Chondrocyte (in vitro differentiated cells): ENCODE results near the gene NR2E1. TPM values are rescaled to one million over a fixed set of nuclear protein-coding genes. Genes with fewer than 3 reads are reported as not detected.

Source experiments
- DNase-seq: peaks from one replicate; pipeline ENCODE4 v3.0.0; 2021; ENCODE audit warnings: mixed read lengths, low spot score
- H3K27ac Mint-ChIP-seq: one replicate; pipeline ENCODE4 v1.8.0; 2021; ENCODE audit warnings: mild to moderate bottlenecking, moderate library complexity, mixed read lengths; ENCODE audit not compliant: unreplicated experiment
- H3K27me3 Mint-ChIP-seq: 2 replicates; pipeline ENCODE4 v1.8.0; 2021; ENCODE audit warnings: low read depth, mixed read lengths
- H3K36me3 Mint-ChIP-seq: 2 replicates; pipeline ENCODE4 v1.8.0; 2021; ENCODE audit warnings: low read depth, mixed read lengths
- H3K4me1 Mint-ChIP-seq: 2 replicates; pipeline ENCODE4 v1.8.0; 2021; ENCODE audit warnings: low read depth, mild to moderate bottlenecking, mixed read lengths
- H3K4me3 Mint-ChIP-seq: one replicate; pipeline ENCODE4 v1.8.0; 2021; ENCODE audit warnings: mild to moderate bottlenecking, moderate library complexity, mixed read lengths; ENCODE audit not compliant: unreplicated experiment
- H3K9me3 Mint-ChIP-seq: 2 replicates; pipeline ENCODE4 v1.8.0; 2021; ENCODE audit warnings: low read depth, mixed read lengths
- total RNA-seq: library from RNA; stranded (reverse); gene quantifications from 3 replicates; pipeline ENCODE4 v1.2.1, GENCODE V29; 2021
- TF ChIP-seq, protein P1 (sequence below): fragments of 200-600 bp; sonication (generic); IDR thresholded peaks from 2 replicates; pipeline ENCODE4 v1.5.0; 2021; ENCODE audit warnings: antibody characterized with exemption, mild to moderate bottlenecking, moderate library complexity

Gene NR2E1
- total RNA-seq, 1 donor from 2014 or later = not detected

DNA sequence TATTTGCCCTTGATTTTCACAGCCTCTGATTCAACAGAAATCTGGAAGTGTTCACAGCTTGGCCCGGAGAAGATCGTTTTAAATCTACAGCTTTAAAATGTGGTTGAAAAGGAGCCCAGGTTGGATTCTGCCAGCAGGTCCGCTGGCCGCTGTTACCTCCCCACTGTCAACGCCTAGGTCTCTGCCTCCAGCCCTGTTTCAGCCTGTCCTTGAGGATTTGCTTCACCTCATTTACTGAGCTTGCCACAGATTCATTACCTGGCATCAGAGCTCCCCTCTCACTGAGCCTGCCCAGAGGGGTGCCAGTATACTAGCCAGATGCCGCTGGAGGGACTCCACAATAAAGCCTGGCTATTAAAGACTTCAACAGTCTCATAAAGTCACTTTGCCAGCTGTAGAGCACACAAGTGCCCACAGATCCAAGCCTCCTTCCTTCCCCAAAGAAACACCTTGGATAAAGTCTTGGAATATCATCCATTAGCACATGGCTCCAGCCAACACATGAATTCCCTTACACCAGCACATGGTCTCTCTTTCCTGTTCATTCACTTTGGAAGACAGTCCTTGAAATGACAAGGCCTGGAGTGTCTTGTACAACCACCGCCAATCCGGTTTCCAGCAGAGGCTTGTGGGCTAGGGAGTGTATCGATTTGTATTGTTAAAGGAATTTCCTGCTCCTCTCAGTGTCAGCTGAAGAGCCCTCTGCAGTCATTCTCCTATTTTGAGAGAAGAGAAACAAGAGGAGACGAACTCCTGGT lies 9.5 kb upstream of the NR2E1 start:
- Mint-ChIP-seq H3K27me3 (peaks cover 82% of the 10 kb centered on the region), H3K9me3 (no peaks in the 10 kb centered on the region), H3K4me1 (peaks cover 10% of the 10 kb centered on the region), H3K36me3 (peaks cover 3% of the 10 kb centered on the region), H3K4me3 (no peak overlapping the region), H3K27ac (no peak overlapping the region)
- DNase-seq = no peak
- TF ChIP-seq, protein P1, sequence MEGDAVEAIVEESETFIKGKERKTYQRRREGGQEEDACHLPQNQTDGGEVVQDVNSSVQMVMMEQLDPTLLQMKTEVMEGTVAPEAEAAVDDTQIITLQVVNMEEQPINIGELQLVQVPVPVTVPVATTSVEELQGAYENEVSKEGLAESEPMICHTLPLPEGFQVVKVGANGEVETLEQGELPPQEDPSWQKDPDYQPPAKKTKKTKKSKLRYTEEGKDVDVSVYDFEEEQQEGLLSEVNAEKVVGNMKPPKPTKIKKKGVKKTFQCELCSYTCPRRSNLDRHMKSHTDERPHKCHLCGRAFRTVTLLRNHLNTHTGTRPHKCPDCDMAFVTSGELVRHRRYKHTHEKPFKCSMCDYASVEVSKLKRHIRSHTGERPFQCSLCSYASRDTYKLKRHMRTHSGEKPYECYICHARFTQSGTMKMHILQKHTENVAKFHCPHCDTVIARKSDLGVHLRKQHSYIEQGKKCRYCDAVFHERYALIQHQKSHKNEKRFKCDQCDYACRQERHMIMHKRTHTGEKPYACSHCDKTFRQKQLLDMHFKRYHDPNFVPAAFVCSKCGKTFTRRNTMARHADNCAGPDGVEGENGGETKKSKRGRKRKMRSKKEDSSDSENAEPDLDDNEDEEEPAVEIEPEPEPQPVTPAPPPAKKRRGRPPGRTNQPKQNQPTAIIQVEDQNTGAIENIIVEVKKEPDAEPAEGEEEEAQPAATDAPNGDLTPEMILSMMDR = no peak

GRCh38 chr6:108156938-108157233 lies 8.9 kb upstream of the NR2E1 start:
- Mint-ChIP-seq H3K4me1 (peaks cover 10% of the 10 kb centered on the region), H3K4me3 (peak overlapping the region; percentile 22), H3K27ac (no peak overlapping the region), H3K27me3 (peaks cover 85% of the 10 kb centered on the region), H3K36me3 (peaks cover 3% of the 10 kb centered on the region), H3K9me3 (no peaks in the 10 kb centered on the region)
- no peak for DNase-seq
- TF ChIP-seq, protein P1 = no peak

DNA sequence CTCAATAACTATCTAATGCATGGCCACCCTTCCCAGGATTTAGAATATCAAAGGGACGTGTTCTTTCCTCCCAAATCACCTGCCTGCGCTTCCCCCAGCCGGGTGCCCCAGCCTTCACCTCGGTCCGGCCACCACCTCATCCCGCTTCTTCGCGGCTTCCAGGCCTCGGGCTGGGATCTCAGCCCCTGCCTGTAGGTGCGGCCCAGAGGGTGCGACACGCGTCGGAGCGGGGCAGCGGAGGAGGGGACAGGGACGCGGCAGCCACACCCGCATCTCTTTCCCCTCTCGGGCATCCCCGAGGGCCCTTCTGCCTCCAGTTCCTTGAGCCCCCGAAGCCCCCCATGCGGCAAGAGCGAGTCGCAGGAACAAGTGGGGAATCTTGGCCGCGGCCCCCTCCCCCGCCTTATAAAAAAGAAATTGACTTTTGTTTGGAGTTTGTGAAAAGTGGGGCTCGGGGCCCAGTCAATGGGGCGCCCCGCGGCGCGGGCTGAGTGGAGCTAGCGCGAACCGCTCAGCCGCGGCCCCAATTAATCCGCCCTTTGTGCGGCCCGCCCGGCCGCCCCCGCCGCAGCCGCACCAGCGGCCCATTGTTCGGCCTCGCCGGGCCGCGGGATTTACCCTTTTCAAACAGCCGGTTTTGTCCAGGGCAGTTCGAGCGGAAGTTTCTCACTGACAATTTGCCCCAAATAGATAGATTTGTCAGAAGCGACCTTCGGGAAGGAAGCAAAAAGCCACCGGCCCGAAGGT lies 8.4 kb upstream of the NR2E1 start:
- no peak overlapping the region for H3K27ac Mint-ChIP-seq
- H3K4me3 Mint-ChIP-seq = peak overlapping the region; percentile 22
- peaks cover 85% of the 10 kb centered on the region for H3K27me3 Mint-ChIP-seq
- H3K4me1 Mint-ChIP-seq = peaks cover 10% of the 10 kb centered on the region
- no peaks in the 10 kb centered on the region for H3K9me3 Mint-ChIP-seq
- H3K36me3 Mint-ChIP-seq = peaks cover 3% of the 10 kb centered on the region
- TF ChIP-seq, protein P1 = no peak
- no peak for DNase-seq

DNA sequence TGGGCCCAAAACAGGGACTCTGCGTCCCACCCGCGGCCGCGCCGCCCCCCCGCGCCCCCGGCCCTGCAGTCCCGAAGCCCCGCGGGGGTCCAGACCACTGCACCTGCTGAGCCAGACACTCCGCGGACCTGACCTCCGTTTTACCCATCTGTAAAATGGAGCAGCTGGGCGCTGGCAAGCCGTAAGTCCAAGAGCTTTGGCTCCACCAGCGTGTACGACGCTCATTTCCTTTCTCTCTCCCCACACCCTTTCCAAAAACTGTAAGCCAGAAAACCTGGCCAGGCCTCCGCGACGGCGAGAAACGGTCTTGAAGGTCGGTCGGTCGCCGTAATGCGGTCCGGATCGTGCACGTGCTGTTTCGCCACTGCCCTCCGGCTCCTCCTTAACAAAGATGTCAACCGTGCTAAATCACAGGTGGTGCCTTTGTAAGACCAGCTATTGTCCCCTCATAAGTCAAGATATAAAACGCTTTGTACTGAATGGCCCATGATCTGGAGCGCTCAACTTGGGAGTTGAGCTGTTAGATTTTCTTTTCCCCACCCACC lies 7.8 kb upstream of the NR2E1 start:
- H3K27me3 Mint-ChIP-seq = peaks cover 88% of the 10 kb centered on the region
- H3K36me3 Mint-ChIP-seq = peaks cover 3% of the 10 kb centered on the region
- no peak for DNase-seq
- H3K4me1 Mint-ChIP-seq = peaks cover 10% of the 10 kb centered on the region
- no peaks in the 10 kb centered on the region for H3K9me3 Mint-ChIP-seq
- H3K4me3 Mint-ChIP-seq = peak overlapping the region; percentile 57
- H3K27ac Mint-ChIP-seq = no peak overlapping the region
- TF ChIP-seq, protein P1 = no peak

GRCh38 chr6:108159981-108160380 lies 5.8 kb upstream of the NR2E1 start:
- Mint-ChIP-seq H3K9me3 (no peaks in the 10 kb centered on the region), H3K27ac (no peak overlapping the region), H3K4me1 (peaks cover 24% of the 10 kb centered on the region), H3K36me3 (peaks cover 1% of the 10 kb centered on the region), H3K27me3 (peaks cover 90% of the 10 kb centered on the region), H3K4me3 (no peak overlapping the region)
- TF ChIP-seq, protein P1 = no peak
- no peak for DNase-seq
